Liver (tissue), 9 donors: Measurements from ENCODE around the gene ARF1. TPM values are rescaled to one million over a fixed set of nuclear protein-coding genes. Genes with fewer than 3 reads are reported as not detected.

Experiments
- DNase-seq: peaks from one replicate; pipeline ENCODE4 v3.0.0-alpha.2; 2017; ENCODE audit warnings: low spot score
- H3K27ac ChIP-seq, 2 donors: one replicate each; pipeline ENCODE4 v1.7.0; 2013; ENCODE audit warnings: inconsistent platforms in 2 of 2, low read length in 2 of 2, control low read depth in 1 of 2, low read depth in 1 of 2, mild to moderate bottlenecking in 1 of 2
- H3K27me3 ChIP-seq, 4 donors: one replicate each; pipeline versions ENCODE4 v1.6.1 to v1.7.0; 2013; ENCODE audit warnings: low read length in 3 of 4, inconsistent platforms in 1 of 4, mild to moderate bottlenecking in 1 of 4, moderate library complexity in 1 of 4; ENCODE audit not compliant: control insufficient read depth in 4 of 4, insufficient read depth in 4 of 4
- H3K36me3 ChIP-seq, 4 donors: one replicate each; pipeline versions ENCODE4 v1.6.1 to v1.7.0; 2013; ENCODE audit warnings: low read length in 3 of 4, mild to moderate bottlenecking in 3 of 4, low read depth in 1 of 4, moderate library complexity in 1 of 4; ENCODE audit not compliant: control insufficient read depth in 4 of 4, insufficient read depth in 3 of 4
- H3K4me1 ChIP-seq, 4 donors: one replicate each; pipeline versions ENCODE4 v1.6.1 to v1.7.0; 2013; ENCODE audit warnings: low read length in 3 of 4, mild to moderate bottlenecking in 3 of 4, moderate library complexity in 1 of 4; ENCODE audit not compliant: control insufficient read depth in 4 of 4, insufficient read depth in 4 of 4
- H3K4me3 ChIP-seq, 3 donors: one replicate each; pipeline versions ENCODE4 v1.6.1 to v1.7.0; 2013; ENCODE audit warnings: low read length in 3 of 3, control low read depth in 1 of 3, low read depth in 1 of 3, mild to moderate bottlenecking in 1 of 3
- H3K9ac ChIP-seq, 2 donors: one replicate each; pipeline ENCODE4 v1.7.0; 2013; ENCODE audit warnings: low read length in 2 of 2, mild to moderate bottlenecking in 2 of 2, moderate library complexity in 2 of 2, control low read depth in 1 of 2, low read depth in 1 of 2
- H3K9me3 ChIP-seq, 4 donors: one replicate each; pipeline versions ENCODE4 v1.6.1 to v1.7.0; 2013; ENCODE audit warnings: low read length in 3 of 4; ENCODE audit not compliant: control insufficient read depth in 4 of 4
- CTCF ChIP-seq: fragments of 150-350 bp; IDR thresholded peaks from 2 replicates; pipeline ENCODE4 v1.5.1; 2017; ENCODE audit warnings: improper control_type of control experiment, low read depth, low read length; ENCODE audit not compliant: missing input control
- EGR1 ChIP-seq, 2 donors: IDR thresholded peaks; 2 replicates each; pipeline ENCODE4 v1.6.1; 2016 to 2018; ENCODE audit warnings: antibody characterized with exemption in 2 of 2, low read depth in 2 of 2
- FOXA1 ChIP-seq: IDR thresholded peaks from 2 replicates; pipeline ENCODE4 v1.6.1; 2016; ENCODE audit warnings: antibody characterized with exemption
- GABPA ChIP-seq, 2 donors: IDR thresholded peaks in 1 of 2; conservative IDR thresholded peaks in 1 of 2; 2 replicates each; pipeline ENCODE4 v1.6.1; 2016; ENCODE audit warnings: antibody characterized with exemption in 2 of 2, mild to moderate bottlenecking in 1 of 2, moderate library complexity in 1 of 2
- HNF4A ChIP-seq, 2 donors: conservative IDR thresholded peaks; 2 replicates each; pipeline ENCODE4 v1.6.1; 2016; ENCODE audit warnings: antibody characterized with exemption in 2 of 2, mild to moderate bottlenecking in 2 of 2
- HNF4G ChIP-seq: IDR thresholded peaks from 2 replicates; pipeline ENCODE4 v1.6.1; 2016; ENCODE audit warnings: antibody characterized with exemption
- JUND ChIP-seq, 2 donors: IDR thresholded peaks; 2 replicates each; pipeline ENCODE4 v1.6.1; 2016; ENCODE audit warnings: antibody characterized with exemption in 2 of 2
- MAX ChIP-seq: IDR thresholded peaks from 2 replicates; pipeline ENCODE4 v1.6.1; 2016; ENCODE audit warnings: antibody characterized with exemption
- NR2F2 ChIP-seq: IDR thresholded peaks from 2 replicates; pipeline ENCODE4 v1.6.1; 2016; ENCODE audit warnings: antibody characterized with exemption
- RXRA ChIP-seq, 2 donors: IDR thresholded peaks; 2 replicates each; pipeline ENCODE4 v1.6.1; 2017 to 2018; ENCODE audit warnings: antibody characterized with exemption in 2 of 2, mild to moderate bottlenecking in 1 of 2
- TAF1 ChIP-seq: conservative IDR thresholded peaks from 2 replicates; pipeline ENCODE4 v1.6.1; 2016; ENCODE audit warnings: antibody characterized with exemption, mild to moderate bottlenecking
- YY1 ChIP-seq: IDR thresholded peaks from 2 replicates; pipeline ENCODE4 v1.6.1; 2016; ENCODE audit warnings: antibody characterized with exemption, mild to moderate bottlenecking
- ZBTB33 ChIP-seq: IDR thresholded peaks from 2 replicates; pipeline ENCODE4 v1.6.1; 2016; ENCODE audit warnings: antibody characterized with exemption
- WGBS: extraction: QIAGEN DNeasy Blood & Tissue Kit; methylation state at CpG from one replicate; pipeline ENCODE4 v1.1.7; 2013; 5-methylcytosine and 5-hydroxymethylcytosine counted together
- polyA plus RNA-seq, 2 donors: library from polyadenylated mRNA; stranded (reverse) in 1 of 2; unstranded in 1 of 2; fragments of 200-250 nt in 1 of 2; fragments of >200 nt in 1 of 2; fragmentation: Nextera tagmentation in 1 of 2; extraction: Ambion mirVana in 1 of 2; gene quantifications; one replicate each; pipeline versions ENCODE4 v1.2.1 to v1.2.3, GENCODE V29; 2013 to 2015
- total RNA-seq, 2 donors: library from RNA; depleted of rRNA; stranded (reverse); fragments of >200 nt; gene quantifications; one replicate each; pipeline ENCODE4 v1.2.3, GENCODE V29; 2014
- donor health status: healthy.
- donor health status: healthy.
- donor health status: healthy.
- donor health status: healthy.
- donor health status: healthy.

The ARF1 gene
- total and polyA plus RNA-seq, 4 donors: 151 to 282 (median 213) TPM

- H3K9me3 ChIP-seq: no peaks in the 10 kb centered on the region
- H3K27ac ChIP-seq: no peak overlapping the region
- no peaks in the 10 kb centered on the region for H3K27me3 ChIP-seq
- H3K4me3 ChIP-seq: no peak overlapping the region
- H3K36me3 ChIP-seq: peaks cover 0 to 15% (median 10%) of the 10 kb centered on the region in 4 donors
- TF ChIP-seq GABPA (IDR thresholded peaks at IDR 0.05 in 1 of 2, conservative IDR thresholded peaks at IDR 0.05 in 1 of 2): no peak
- no peak for TF ChIP-seq RXRA (IDR thresholded peaks at IDR 0.05)
- TF ChIP-seq NR2F2: no peak
- no peak for TF ChIP-seq CTCF
- TF ChIP-seq EGR1 (IDR thresholded peaks at IDR 0.05; ENCODE audit: low read depth in 2 of 2): no peak
- TF ChIP-seq ZBTB33: no peak
- no peak for TF ChIP-seq JUND (IDR thresholded peaks at IDR 0.05)
- no peak for TF ChIP-seq MAX
- no peak for TF ChIP-seq TAF1
- no peak for TF ChIP-seq FOXA1
- TF ChIP-seq HNF4G: no peak
- TF ChIP-seq YY1: no peak
- WGBS: 93% methylated on average over 8 of the region's 8 CpGs
- peaks cover 10 to 57% (median 40%) of the 10 kb centered on the region in 4 donors for H3K4me1 ChIP-seq
- H3K9ac ChIP-seq: no peak overlapping the region
- no peak for DNase-seq
These were observed 23.7 kb downstream of the ARF1 start for GRCh38 chr1:228105996-228106799.

GRCh38 chr1:228106800-228107054, 24.2 kb downstream of the ARF1 start:
- no peak for DNase-seq
- WGBS: 95% methylated on average over 9 of the region's 9 CpGs
- Histone ChIP-seq H3K9me3 (no peaks in the 10 kb centered on the region), H3K9ac (no peak overlapping the region), H3K4me1 (peaks cover 7 to 52% (median 35%) of the 10 kb centered on the region in 4 donors), H3K27me3 (no peaks in the 10 kb centered on the region), H3K36me3 (peaks cover 0 to 15% (median 10%) of the 10 kb centered on the region in 4 donors), H3K27ac (no peak overlapping the region), H3K4me3 (no peak overlapping the region)
- no peak for TF ChIP-seq TAF1
- TF ChIP-seq JUND (IDR thresholded peaks at IDR 0.05): no peak
- TF ChIP-seq NR2F2: no peak
- TF ChIP-seq ZBTB33: no peak
- no peak for TF ChIP-seq HNF4A (conservative IDR thresholded peaks at IDR 0.05)
- TF ChIP-seq GABPA (IDR thresholded peaks at IDR 0.05 in 1 of 2, conservative IDR thresholded peaks at IDR 0.05 in 1 of 2): no peak
- TF ChIP-seq CTCF: no peak
